NCI-H2107 treated with DMSO at 0.1 percent for 48 hours (cell line): ENCODE data around the gene ARVCF.

Experiments
- DNase-seq: peaks from one replicate; lab custom pipeline; 2025; ENCODE audit not compliant: unreplicated experiment; lab: John Stamatoyannopoulos, UW

Gene ARVCF

GRCh38 chr22:20031732-20032406 is 15.2 kb upstream of the ARVCF start:
- DNase-seq = no peak

GRCh38 chr22:20029550-20030225 is 13.1 kb upstream of the ARVCF start:
- DNase-seq = no peak

- no peak for DNase-seq
Observed at GRCh38 chr22:20028855-20029549, 12.4 kb upstream of the ARVCF start.

GRCh38 chr22:20027966-20028854 is 11.6 kb upstream of the ARVCF start:
- DNase-seq = no peak

GRCh38 chr22:20026996-20027601 is 10.5 kb upstream of the ARVCF start:
- DNase-seq = no peak

GRCh38 chr22:20026204-20026908 is 9.7 kb upstream of the ARVCF start:
- no peak for DNase-seq

GRCh38 chr22:20025401-20026203 is 9.0 kb upstream of the ARVCF start:
- DNase-seq = no peak

- no peak for DNase-seq
Observed at GRCh38 chr22:20024650-20025397, 8.2 kb upstream of the ARVCF start.

- no peak for DNase-seq
Observed at GRCh38 chr22:20024225-20024624, 7.6 kb upstream of the ARVCF start.

GRCh38 chr22:20022978-20023613 is 6.5 kb upstream of the ARVCF start:
- DNase-seq = no peak

- no peak for DNase-seq
Observed at GRCh38 chr22:20022231-20022977, 5.8 kb upstream of the ARVCF start.

- no peak for DNase-seq
Observed at GRCh38 chr22:20021196-20022181, 4.9 kb upstream of the ARVCF start.

GRCh38 chr22:20020533-20021195 is 4.0 kb upstream of the ARVCF start, which contains the start of gene TANGO2:
TANGO2 (plus strand) TSS chr22:20021110; CDS start chr22:20036799, 15,689 bp downstream.
- DNase-seq = peak; percentile 32

- DNase-seq = no peak
Observed at GRCh38 chr22:20019661-20020532, 3.3 kb upstream of the ARVCF start.

GRCh38 chr22:20018001-20018400 is 1.4 kb upstream of the ARVCF start:
- no peak for DNase-seq
